Body of pancreas (tissue), 4 donors: ENCODE measurements around the gene CRABP1.

Experiments used
- POLR2A ChIP-seq, 3 donors: fragments of 450-650 bp; IDR thresholded peaks; one replicate each; pipeline ENCODE4 v1.6.1; 2016; ENCODE audit warnings: antibody characterized with exemption in 3 of 3, mild to moderate bottlenecking in 2 of 3
- TF ChIP-seq, protein P1 (sequence below), 7 experiments: fragments of 450-650 bp in 4 of 7; fragments of 200-600 bp in 3 of 7; sonication (generic) in 3 of 7; IDR thresholded peaks; one replicate each; pipeline ENCODE4 v1.5.1; 2016 to 2019; ENCODE audit warnings: antibody characterized with exemption in 7 of 7

- TF ChIP-seq, protein P1, sequence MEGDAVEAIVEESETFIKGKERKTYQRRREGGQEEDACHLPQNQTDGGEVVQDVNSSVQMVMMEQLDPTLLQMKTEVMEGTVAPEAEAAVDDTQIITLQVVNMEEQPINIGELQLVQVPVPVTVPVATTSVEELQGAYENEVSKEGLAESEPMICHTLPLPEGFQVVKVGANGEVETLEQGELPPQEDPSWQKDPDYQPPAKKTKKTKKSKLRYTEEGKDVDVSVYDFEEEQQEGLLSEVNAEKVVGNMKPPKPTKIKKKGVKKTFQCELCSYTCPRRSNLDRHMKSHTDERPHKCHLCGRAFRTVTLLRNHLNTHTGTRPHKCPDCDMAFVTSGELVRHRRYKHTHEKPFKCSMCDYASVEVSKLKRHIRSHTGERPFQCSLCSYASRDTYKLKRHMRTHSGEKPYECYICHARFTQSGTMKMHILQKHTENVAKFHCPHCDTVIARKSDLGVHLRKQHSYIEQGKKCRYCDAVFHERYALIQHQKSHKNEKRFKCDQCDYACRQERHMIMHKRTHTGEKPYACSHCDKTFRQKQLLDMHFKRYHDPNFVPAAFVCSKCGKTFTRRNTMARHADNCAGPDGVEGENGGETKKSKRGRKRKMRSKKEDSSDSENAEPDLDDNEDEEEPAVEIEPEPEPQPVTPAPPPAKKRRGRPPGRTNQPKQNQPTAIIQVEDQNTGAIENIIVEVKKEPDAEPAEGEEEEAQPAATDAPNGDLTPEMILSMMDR (IDR thresholded peaks at IDR 0.05): no peak
- no peak for TF ChIP-seq POLR2A (IDR thresholded peaks at IDR 0.05)
These were observed 10.5 kb upstream of the CRABP1 start for GRCh38 chr15:78329625-78330024.
